HG03025 (cell line): ENCODE results near the gene CHST15.

Experiments used
- ATAC-seq: cut with Tn5 transposase; IDR thresholded peaks from one replicate; pipeline ENCODE4 v1.9.1; 2021; ENCODE audit warnings: mild to moderate bottlenecking, moderate library complexity; ENCODE audit not compliant: unreplicated experiment, low FRiP score

Gene CHST15

DNA sequence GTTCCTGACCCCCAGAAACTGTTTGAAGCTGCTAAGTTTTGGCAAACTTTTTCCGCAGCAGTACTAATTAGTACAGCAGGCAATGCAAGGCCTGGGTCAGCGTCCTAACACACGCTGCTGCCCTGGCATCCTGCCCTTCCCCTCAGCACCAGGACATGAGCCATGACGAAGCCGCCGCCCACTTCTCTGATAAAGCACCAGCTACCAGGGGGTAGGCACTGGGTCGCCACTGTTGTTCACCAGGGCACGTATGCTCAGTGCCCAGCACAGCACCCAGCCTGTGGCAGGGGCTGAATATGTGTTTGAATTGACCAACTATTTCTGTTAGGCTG lies 59.5 kb downstream of the CHST15 start:
- no peak for ATAC-seq

GRCh38 chr10:124032971-124033886 lies 60.2 kb downstream of the CHST15 start:
- ATAC-seq: no peak

- ATAC-seq: no peak
Observed at GRCh38 chr10:124032087-124032935, 61.1 kb downstream of the CHST15 start.

- no peak for ATAC-seq
Observed at GRCh38 chr10:124030492-124031110, 62.8 kb downstream of the CHST15 start.

DNA sequence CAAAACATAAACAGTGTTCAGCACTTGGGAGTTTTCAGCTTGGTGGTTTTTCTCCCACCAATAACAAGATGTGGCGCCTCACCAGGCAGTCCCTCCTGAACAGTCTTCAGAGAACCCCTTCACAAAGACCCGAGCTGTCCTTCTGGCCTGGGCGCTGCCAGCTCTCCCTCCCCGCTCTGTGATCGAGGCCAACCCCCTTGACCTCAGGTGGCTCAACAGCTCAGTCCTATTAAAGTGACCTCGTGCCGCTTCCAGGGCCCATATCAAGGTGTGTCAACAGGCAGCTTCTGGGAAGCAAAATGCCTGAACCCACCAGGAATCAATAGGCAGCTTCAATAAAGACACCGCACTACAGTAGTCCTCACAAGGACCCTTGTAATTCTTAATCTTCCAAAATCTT lies 63.3 kb downstream of the CHST15 start:
- ATAC-seq: no peak

DNA sequence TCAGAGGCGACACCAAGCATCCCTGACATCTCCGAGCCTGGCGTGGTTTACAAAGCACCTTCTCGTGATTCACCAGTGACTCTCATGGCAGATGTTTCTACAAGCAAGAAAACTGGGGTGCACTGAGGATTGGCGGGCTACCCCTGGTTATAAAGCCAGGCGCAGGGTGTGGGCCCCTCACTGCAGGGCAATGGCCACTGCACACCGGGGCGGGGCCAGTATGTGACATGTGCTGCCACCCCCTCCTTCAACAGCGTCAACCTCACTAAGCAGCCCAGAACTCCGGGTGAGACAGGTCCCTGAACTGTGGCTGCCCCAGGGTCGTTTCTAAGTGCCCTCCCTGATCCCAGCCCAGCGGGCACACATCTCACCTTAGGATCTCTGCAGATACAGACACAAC lies 63.8 kb downstream of the CHST15 start:
- ATAC-seq: no peak

DNA sequence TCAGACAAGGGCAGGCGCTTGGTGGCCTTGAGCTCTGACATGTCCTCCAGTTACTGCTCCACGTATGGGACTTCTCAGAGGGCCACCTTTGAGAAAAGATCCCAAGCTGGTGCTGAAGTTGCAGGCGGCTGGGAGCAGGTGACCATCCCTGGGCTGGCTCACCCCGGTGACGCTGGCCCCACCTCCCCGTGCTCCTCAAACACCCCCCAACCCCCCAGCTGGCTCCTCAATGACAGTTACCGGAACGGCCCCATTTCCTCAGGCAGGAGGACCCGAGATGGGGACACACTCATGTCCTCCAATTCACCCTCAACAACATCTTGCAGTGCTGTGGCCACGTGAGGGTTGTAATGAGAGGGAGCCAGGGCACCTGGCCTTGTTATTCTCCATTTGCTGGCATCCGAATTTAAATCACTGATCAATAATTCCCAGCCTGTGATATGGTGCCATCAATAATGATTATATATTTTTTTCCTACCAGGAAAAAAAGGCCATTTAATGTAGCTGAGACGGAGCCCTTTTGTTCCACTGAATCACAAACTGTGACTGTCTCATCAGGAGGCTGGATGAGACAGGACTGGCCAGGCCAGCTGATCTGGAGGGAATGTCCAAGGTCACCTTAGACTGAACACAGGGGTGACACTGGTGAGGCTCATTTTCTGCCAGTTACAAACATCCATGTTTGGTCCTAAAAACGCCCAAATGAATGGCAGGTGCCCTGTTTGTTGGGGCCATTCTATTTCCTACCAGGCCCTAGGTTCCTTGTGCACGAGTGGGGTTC lies 64.5 kb downstream of the CHST15 start:
- ATAC-seq: no peak

- no peak for ATAC-seq
Observed at GRCh38 chr10:124027651-124028050, 65.7 kb downstream of the CHST15 start.

DNA sequence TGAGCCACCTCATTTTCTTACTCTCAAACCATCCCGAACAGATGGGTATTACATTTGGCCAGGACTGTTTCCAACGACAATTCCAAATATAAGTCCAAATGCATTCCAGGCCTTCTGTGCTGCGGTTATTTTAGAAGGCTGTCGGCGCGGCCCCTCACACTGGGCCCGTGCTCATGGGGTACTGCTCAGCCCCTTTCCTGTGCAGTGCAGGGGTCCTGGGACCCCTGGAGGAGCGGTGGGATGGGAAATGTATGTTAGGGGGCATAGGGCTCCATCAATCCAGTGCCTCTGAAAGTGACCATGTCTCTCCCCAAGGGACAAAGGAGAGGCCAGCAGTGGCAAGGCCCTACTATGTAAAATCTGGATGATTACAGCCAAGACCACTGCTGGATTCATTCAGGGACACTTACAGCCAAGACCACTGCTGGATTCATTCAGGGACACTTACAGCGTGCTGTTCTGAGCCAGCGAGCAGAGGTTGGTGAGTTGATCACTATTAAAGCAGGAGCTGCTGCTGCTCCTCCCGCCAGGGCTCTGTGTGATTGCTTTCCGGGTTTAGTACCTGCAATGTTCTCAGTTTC lies 66.3 kb downstream of the CHST15 start:
- no peak for ATAC-seq

DNA sequence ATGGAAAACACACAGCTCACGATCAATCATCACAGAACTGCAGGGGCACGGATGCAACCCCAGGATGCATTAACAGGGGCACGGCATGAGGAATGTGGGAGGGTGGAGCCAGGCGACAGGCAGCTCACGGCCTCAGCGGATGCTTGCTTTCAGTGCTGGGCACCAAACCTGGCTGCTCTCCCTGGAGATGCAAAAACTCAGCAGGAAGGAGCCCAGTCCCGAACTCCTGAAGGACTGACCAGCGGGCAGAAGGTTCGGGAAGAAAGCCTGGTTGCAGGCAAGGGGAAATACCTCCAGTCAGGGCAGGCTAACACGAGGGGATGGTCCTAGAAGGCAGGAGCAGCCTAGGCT lies 66.8 kb downstream of the CHST15 start:
- ATAC-seq: no peak

DNA sequence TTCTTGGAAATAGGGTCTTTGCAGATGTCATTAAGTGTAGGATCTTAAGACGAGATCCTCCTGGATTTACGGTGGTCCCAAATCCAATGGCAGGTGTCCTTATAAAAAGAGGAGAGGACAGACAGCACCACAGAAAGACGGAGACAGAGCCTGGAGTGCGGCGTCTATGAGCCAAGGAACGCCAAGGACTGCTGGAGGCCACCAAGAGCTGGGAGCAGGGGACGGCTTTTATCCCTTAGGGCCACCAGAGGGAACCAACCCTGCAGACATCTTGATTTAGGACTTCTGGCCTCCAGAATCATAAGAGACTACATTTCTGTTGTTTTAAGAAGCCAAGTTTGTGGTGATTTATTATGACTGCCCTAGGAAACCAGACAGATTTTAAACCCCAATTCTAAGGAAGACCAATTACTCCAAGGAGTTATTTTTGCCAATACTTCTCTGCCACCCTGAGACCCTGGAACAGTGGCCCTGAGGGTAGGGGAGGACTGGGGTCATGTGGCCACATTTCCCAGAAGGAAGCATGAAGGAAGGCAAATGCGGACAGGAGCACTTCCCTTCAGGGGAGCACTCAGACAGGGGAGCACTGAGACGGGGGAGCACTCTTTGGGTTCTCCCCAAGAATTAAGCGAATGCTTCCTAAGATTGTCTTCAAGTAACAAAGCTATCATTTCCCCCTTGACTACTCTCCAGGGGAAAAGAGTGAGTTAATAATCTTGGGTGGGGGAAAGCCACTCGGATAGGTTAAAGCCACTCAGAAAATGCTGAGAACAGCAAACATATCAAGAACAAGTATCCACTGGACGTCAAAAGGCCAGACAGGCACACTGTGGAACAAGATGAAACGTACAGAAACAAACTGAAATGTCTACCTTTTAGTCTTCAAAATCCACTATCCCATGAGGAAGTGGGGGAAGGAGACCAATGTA lies 67.5 kb downstream of the CHST15 start:
- ATAC-seq: no peak

DNA sequence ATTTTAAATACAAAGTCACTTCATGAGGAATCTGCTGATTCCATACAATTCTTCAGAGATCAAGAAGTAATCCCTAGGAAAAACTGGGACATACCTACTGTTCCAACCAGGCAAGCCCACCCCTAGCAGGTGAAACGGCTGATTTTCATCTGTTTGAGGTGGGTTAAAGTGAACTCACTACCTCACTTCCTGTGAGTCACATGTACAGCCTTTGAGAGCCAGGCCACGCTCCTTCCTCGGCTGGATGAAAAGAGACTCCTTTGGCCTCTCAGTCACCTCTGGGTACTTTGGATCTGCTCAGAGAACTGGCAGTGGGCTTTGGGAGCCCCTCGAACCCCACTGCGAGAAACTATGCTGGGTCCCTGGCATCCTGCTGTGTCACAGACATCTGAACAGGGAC lies 68.2 kb downstream of the CHST15 start:
- ATAC-seq: no peak

DNA sequence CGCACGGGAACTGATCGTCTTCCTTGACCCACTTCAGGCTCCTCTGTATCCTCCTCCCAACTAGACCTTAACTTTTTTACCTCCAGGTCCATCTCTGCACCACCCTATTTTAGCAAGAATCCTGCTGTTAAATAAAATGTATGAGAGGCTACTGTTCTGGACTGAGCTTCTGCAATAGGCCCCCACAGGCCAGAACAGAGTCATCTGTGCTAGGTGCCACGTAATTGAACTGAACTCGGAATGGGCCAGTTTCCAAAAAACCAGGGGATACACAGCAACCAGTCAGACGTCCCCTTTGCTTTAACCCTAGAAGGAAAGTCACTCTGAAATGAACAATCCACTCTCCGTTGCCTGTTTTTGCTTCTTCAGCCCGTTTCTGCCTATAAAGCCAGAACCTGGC lies 71.3 kb downstream of the CHST15 start:
- ATAC-seq: no peak

DNA sequence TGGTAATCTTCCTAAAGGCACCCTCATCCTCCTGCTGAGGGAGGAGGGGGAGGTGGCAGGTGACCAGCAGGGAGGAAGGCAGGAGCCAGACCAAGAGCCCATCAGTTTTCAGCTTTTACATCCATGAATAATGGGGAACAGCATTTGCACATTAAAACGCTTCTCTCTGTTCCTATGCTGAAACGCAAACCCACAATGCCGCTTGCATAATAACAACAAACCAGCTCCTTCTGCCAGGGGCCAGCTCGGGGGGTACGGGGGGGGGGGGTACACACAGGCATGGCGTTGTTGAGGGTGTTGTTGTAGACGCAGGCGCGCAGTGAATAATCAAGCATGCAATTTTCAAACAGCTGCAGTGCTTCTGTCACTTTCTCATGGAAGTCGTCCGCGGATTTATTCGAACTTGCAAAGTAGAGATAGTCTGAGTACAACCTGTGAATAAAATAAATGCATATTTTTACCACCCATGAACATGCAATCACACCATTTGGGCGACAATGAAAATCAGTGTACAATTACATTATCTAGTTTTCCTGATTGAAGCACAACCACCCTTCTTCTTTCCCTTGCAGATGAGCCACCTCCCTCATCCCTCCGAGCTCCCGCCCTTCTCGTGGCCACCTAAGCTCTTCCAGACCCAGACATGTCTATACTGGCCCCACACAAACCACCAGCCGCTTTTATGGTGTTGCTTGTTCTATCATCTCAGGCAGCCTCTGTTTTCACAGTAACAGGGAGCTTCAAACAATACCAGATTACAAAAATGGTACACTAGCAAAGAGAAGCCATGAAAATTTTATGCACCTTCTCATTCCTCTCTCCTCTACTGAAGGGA lies 72.2 kb downstream of the CHST15 start:
- ATAC-seq: no peak

- no peak for ATAC-seq
Observed at GRCh38 chr10:124019886-124020797, 73.3 kb downstream of the CHST15 start.

GRCh38 chr10:124018886-124019525 lies 74.4 kb downstream of the CHST15 start:
- no peak for ATAC-seq

DNA sequence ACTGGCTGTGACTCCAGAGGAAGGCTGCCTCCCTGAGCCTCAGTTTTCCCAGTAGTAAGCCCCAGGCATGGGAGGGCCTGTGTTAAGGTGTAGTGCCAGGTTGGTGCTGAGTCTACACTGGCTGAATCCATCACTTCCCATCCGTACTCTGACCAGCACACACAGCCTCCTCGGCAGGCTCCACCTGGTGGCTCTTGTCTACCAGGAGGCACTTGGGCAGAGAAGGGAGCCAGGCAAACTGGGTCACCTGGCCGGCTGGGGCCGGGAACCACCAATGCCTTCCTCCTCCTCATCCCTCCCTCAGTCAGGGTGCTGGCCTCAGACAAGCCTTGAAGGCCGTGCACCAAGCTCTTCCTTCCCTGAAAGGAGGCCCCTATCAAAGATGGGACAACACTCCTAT lies 75.7 kb downstream of the CHST15 start:
- ATAC-seq: no peak
